Right renal pelvis (tissue), 4 donors: ENCODE data around the gene DHRSX. TPM values are rescaled to one million over a fixed set of nuclear protein-coding genes. Genes with fewer than 3 reads are reported as not detected.

Source experiments
- DNase-seq, 4 donors: peaks; one replicate each; pipeline ENCODE4 v3.0.0-alpha.2; 2013; ENCODE audit warnings: low read depth in 4 of 4, low spot score in 3 of 4, missing footprints in 1 of 4
- polyA plus RNA-seq, 4 donors: library from polyadenylated mRNA; unstranded; fragments of 120-200 nt; gene quantifications; one replicate each; pipeline ENCODE4 v1.2.1, GENCODE V29; 2013; ENCODE audit not compliant: insufficient read length in 4 of 4

DHRSX gene
- polyA plus RNA-seq, 4 donors = 27.9 to 32.7 (median 30.1) TPM

DNA sequence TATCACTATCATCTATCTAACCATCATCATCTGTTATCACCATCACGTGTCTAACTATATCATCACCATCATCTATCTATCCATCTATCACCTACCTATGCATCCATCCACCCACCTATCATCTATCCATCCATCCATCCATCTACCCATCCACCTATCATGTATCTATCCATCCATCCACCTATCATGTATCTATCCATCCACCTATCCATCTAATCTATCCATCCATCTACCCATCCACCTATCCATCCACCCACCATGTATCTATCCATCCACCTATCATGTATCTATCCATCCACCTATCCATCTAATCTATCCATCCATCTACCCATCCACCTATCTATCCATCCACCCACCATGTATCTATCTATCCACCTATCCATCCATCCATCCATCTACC, 316.7 kb downstream of the DHRSX start:
- no peak for DNase-seq

DNA sequence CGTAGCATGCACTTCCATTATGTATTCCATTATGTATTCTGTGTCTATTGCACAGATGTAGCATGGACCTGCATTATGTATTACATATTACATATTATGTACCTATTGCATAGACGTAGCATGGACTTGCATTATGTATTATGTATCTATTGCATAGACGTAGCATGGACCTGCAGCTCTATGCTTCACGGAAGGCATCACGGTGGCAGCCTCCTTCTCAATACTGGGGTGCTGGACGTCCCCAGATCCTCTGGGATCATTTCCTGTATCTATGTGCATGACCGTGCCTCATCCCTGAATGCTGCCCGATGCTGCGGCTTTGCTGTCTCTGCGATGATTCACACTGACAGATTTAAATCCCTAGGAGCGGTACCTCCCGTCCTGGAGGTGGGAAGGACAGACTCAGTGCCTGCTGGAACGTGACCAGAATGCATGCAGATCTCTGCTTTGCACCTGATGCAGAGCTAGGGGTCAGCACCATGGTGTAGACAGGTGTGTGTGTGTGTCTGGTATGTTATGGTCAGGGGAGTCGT, 317.5 kb downstream of the DHRSX start:
- DNase-seq = no peak

DNA sequence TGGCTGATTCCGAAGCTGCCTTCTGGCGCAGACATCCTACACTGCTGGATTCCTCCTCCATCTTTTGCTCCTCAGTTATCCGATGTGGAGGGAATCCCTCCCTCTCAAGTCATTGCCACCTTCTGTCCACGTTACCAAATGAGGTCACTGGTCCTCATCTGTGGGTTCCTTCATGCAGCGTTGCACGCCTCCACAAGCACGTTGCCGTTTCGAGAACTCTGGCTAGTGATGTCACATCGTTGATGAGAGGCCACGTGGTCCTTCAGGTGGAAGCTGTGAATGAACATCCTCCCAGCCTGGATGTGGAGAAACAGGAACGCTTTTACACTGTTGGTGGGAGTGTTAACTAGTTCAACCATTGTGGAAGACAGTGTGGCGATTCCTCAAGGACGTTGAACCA, 323.2 kb downstream of the DHRSX start:
- DNase-seq = no peak

DNA sequence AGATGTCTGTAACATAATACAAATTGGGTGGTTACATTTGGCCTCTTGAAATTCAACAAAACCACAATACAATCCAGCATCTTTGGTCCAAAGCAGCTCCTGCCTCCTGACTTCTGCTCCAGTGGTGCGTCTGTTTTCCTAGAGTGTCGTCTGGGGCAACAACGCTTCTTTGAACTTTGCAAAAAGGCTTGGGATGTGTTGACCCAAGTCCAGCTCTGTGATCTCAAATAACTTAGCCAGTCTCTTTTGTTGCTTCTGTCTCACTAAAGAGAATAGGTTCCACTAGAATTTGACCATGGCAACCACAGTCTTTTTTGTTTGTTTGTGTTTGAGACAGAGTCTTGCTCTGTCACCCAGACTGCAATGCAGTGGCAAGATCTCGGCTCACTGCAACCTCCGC, 324.0 kb downstream of the DHRSX start:
- peak in 2 of 4 donors; percentile 5 to 36 for DNase-seq

DNA sequence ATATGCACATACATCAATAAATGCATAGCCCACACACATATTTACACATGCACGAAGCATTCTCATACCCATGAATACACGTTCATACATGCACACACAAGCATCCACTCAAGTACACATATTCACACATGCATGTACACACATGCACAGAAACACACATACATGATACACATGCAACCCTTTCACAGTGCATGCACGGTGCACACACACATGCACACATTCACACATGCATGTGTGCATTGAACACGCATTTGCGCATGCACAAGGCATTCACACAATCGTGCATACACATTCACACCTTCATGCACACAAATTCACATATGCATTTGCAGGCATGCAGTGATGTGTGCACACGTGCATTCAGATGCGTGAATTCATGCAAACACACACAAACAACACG, 324.5 kb downstream of the DHRSX start:
- no peak for DNase-seq

DNA sequence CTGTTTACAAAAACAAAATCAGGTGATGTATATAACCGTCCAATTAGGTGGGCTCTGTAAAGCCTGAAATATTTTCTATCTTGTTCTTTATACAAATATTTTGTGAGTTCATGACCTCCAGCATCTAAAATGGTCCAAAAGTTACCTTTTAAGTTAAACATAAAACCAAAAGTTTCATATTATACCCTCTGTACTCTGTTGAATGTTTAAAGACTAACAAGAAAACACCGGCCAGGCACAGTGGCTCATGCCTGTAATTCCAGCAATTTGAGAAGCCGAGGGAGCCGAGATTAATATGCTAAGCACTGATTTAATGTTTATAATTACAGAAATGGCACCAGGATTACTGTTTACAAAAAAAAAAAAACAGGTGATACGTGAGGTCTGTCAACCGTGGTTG, 328.4 kb downstream of the DHRSX start:
- DNase-seq = no peak

Other genes with a start within 250 kb of the DHRSX start
- gene ZBED1, start within 50 bp of the DHRSX start, polyA plus RNA-seq = 10 to 100 TPM; 43.9 to 57.3 (median 48.0) TPM
- 100 to 1,000 TPM; 226 to 252 (median 231) TPM for gene CD99, start 190.3 kb upstream of the DHRSX start, polyA plus RNA-seq